SK-N-MC (cell line): Measurements from ENCODE around the gene RANBP3.

Experiments
- EZH2 ChIP-seq: fragments of 200-600 bp; sonication (generic); IDR thresholded peaks from one replicate; pipeline ENCODE4 v1.6.1; 2017; ENCODE audit warnings: antibody characterized with exemption
- FOXP2 ChIP-seq: optimal IDR thresholded peaks from 2 replicates; pipeline ENCODE3; 2011; ENCODE audit warnings: mild to moderate bottlenecking, moderate library complexity; ENCODE audit not compliant: insufficient read depth; ENCODE audit errors: extremely low read length, control extremely low read depth
- POLR2AphosphoS5 ChIP-seq: IDR thresholded peaks from 2 replicates; pipeline ENCODE4 v1.6.1; 2012; ENCODE audit warnings: mild to moderate bottlenecking, low read depth, low read length, borderline replicate concordance

DNA sequence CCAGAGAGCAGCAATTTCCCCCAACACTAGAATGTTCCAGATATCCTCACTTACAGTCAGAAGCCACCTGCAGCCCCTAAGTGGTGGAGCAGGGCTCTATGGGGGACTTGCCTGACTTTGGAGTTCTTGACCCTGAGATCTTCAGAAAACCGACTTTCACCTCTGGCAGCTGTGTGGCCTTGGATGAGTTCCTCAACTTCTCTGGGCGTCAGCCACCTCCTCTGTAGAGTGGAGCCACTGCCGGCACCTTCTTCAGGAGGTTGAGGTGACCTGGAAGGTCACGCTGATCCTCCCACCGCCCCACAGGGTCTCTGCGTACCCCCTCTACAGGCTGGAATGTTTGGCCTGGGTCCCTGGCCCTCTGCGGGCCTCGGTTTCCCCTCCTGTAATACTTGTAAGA, 100.5 kb downstream of the RANBP3 start:
- TF ChIP-seq EZH2 (no peak), POLR2AphosphoS5 (no peak), FOXP2 (no peak)
